Liver (tissue), 2 donors: Measurements from ENCODE around the gene KAT7.

Source experiments
- CTCF ChIP-seq: fragments of 150-350 bp; IDR thresholded peaks from 2 replicates; pipeline ENCODE4 v1.5.1; 2017; ENCODE audit warnings: improper control_type of control experiment, low read depth, low read length; ENCODE audit not compliant: missing input control
- REST ChIP-seq: IDR thresholded peaks from 2 replicates; pipeline ENCODE4 v1.6.1; 2016; ENCODE audit warnings: antibody characterized with exemption, mild to moderate bottlenecking
- donor health status: healthy.

- TF ChIP-seq CTCF: no peak
- no peak for TF ChIP-seq REST
These were observed 87.2 kb downstream of the KAT7 start for GRCh38 chr17:49875685-49876084.
